Measurements from ENCODE around the gene DAP3.
"Not testable (repeated sequence)": the region's sequence is repeated elsewhere in the genome, so short reads cannot be mapped to it uniquely, and the experiment has no call there.

DAP3 gene

GRCh38 chr1:155680531-155680930 is 8.4 kb upstream of the DAP3 start:
- CTCF ChIA-PET: no interaction called here
- no peak overlapping the region for H3K4me3 ChIP-seq (ENCODE audit: low read depth, low read length)
- POLR2A ChIA-PET: no interaction called here
- TF ChIP-seq CTCF (IDR thresholded peaks at IDR 0.05; ENCODE audit: insufficient read depth, low read length, missing control alignments): no peak
- no peak for DNase-seq (ENCODE audit: low read depth, low spot score)

GRCh38 chr1:155681776-155682175 is 7.1 kb upstream of the DAP3 start:
- TF ChIP-seq CTCF (IDR thresholded peaks at IDR 0.05; ENCODE audit: insufficient read depth, low read length, missing control alignments): no peak
- POLR2A ChIA-PET: no interaction called here
- no peak overlapping the region for H3K4me3 ChIP-seq (ENCODE audit: low read depth, low read length)
- CTCF ChIA-PET: no interaction called here
- DNase-seq (ENCODE audit: low read depth, low spot score): no peak

GRCh38 chr1:155687705-155688323 is 1.1 kb upstream of the DAP3 start:
- CTCF ChIA-PET: not testable (repeated sequence)

GRCh38 chr1:155688324-155689080 is 389 bp upstream of the DAP3 start, which contains the start of gene YY1AP1:
Gene YY1AP1 (minus strand): TSS chr1:155688774. CDS start chr1:155680436, 8,338 bp downstream.
- CTCF ChIA-PET: no interaction called here
- peak within 1 kb of the TSS; percentile 94 for H3K4me3 ChIP-seq (ENCODE audit: low read depth, low read length)
- POLR2A ChIA-PET: interaction anchor here (0.8 kb wide), 1 partner anchor 9 kb away, joined by 4 read pairs; no protein-coding TSS in a partner anchor
- no peak for TF ChIP-seq CTCF (IDR thresholded peaks at IDR 0.05; ENCODE audit: insufficient read depth, low read length, missing control alignments)
- DNase-seq (ENCODE audit: low read depth, low spot score): peak; percentile 24

More at GRCh38 chr1:155687705-155688323, 1.1 kb upstream of the DAP3 start:
- not testable (repeated sequence) for DNase-seq (ENCODE audit: low read depth, low spot score)
- peak overlapping the region; percentile 94 for H3K4me3 ChIP-seq (ENCODE audit: low read depth, low read length)
- POLR2A ChIA-PET: interaction anchor here (0.8 kb wide), 1 partner anchor 9 kb away, joined by 4 read pairs; no protein-coding TSS in a partner anchor

GRCh38 chr1:155691992-155692528 is 3.2 kb downstream of the DAP3 start:
- CTCF ChIA-PET: no interaction called here

GRCh38 chr1:155694167-155694566 is 5.3 kb downstream of the DAP3 start:
- H3K4me3 ChIP-seq (ENCODE audit: low read depth, low read length): no peak overlapping the region
- DNase-seq (ENCODE audit: low read depth, low spot score): no peak
- POLR2A ChIA-PET: no interaction called here
- CTCF ChIA-PET: no interaction called here
- no peak for TF ChIP-seq CTCF (IDR thresholded peaks at IDR 0.05; ENCODE audit: insufficient read depth, low read length, missing control alignments)

More at GRCh38 chr1:155691992-155692528, 3.2 kb downstream of the DAP3 start:
- no peak overlapping the region for H3K4me3 ChIP-seq (ENCODE audit: low read depth, low read length)
- POLR2A ChIA-PET: no interaction called here
- no peak for DNase-seq (ENCODE audit: low read depth, low spot score)
- TF ChIP-seq CTCF (IDR thresholded peaks at IDR 0.05; ENCODE audit: insufficient read depth, low read length, missing control alignments): no peak

All from AG04449 (cell line).